Epithelial cell of proximal tubule (primary cell): ENCODE results near the gene SNX30. TPM values are rescaled to one million over a fixed set of nuclear protein-coding genes. Genes with fewer than 3 reads are reported as not detected.

Source experiments
- DNase-seq: peaks from one replicate; pipeline ENCODE4 v3.0.0-alpha.2; 2011; ENCODE audit warnings: low read depth
- H3K4me3 ChIP-seq: 2 replicates; pipeline ENCODE4 v1.5.1; 2011; ENCODE audit warnings: low read depth, mild to moderate bottlenecking, low read length
- total RNA-seq: library from RNA; depleted of rRNA; stranded (reverse); fragments of >200 nt; gene quantifications from 2 replicates; pipeline ENCODE4 v1.2.3, GENCODE V29; 2015
- TF ChIP-seq, protein P1 (sequence below): conservative IDR thresholded peaks from 2 replicates; pipeline ENCODE4 v1.5.1; 2012; ENCODE audit warnings: low read depth, mild to moderate bottlenecking, low read length

Gene SNX30
- total RNA-seq, 1 donor from 2014 or later = 6.9 TPM

DNA sequence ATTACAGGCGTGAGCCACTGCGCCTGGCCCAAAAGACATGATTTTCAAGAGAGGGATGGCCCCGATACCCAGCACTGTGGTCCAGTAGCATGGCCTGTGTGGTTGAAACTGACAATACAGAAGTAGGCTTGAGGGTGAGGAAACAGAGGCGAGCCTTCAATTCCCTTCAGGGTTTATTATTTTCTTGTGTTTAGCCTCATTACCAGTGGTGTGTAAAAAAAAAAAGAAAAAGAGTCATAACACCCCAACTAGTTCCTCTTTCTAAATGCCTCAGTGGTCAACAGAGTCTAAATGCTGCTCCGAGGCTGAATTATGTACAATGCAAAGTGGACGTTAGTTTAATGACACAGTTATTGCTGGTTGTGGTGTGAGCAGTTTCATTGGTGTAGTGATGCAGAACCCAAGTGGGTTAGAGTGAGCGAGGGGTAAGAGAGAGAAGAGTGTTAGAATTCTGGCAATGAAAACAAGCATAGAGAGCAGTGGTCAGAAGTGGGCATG is 58.8 kb downstream of the SNX30 start:
- DNase-seq = no peak

DNA sequence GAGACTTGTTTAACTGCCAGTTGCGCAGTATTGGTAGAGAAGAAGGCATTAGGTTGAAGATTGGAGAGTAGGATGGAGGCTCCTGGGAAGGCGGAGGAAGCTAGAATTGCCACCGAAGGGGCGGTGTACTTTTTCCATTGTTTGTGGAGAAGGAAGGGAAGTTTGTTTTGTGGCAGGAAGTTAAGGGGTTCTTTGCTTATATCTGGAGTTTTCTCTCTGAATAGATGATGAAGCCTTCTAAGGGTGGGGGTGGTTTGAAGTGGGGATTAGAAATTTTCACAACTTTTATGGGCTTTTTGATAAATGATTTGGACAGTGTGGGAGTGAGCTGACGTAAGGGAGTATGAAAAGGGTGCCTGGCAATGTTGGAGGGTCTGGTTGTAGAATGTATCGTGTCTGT is 59.3 kb downstream of the SNX30 start:
- no peak overlapping the region for H3K4me3 ChIP-seq
- TF ChIP-seq, protein P1, sequence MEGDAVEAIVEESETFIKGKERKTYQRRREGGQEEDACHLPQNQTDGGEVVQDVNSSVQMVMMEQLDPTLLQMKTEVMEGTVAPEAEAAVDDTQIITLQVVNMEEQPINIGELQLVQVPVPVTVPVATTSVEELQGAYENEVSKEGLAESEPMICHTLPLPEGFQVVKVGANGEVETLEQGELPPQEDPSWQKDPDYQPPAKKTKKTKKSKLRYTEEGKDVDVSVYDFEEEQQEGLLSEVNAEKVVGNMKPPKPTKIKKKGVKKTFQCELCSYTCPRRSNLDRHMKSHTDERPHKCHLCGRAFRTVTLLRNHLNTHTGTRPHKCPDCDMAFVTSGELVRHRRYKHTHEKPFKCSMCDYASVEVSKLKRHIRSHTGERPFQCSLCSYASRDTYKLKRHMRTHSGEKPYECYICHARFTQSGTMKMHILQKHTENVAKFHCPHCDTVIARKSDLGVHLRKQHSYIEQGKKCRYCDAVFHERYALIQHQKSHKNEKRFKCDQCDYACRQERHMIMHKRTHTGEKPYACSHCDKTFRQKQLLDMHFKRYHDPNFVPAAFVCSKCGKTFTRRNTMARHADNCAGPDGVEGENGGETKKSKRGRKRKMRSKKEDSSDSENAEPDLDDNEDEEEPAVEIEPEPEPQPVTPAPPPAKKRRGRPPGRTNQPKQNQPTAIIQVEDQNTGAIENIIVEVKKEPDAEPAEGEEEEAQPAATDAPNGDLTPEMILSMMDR = no peak
- DNase-seq = no peak

More for the DNA sequence above, 58.8 kb downstream of the SNX30 start:
- no peak overlapping the region for H3K4me3 ChIP-seq
- TF ChIP-seq, protein P1 = no peak

DNA sequence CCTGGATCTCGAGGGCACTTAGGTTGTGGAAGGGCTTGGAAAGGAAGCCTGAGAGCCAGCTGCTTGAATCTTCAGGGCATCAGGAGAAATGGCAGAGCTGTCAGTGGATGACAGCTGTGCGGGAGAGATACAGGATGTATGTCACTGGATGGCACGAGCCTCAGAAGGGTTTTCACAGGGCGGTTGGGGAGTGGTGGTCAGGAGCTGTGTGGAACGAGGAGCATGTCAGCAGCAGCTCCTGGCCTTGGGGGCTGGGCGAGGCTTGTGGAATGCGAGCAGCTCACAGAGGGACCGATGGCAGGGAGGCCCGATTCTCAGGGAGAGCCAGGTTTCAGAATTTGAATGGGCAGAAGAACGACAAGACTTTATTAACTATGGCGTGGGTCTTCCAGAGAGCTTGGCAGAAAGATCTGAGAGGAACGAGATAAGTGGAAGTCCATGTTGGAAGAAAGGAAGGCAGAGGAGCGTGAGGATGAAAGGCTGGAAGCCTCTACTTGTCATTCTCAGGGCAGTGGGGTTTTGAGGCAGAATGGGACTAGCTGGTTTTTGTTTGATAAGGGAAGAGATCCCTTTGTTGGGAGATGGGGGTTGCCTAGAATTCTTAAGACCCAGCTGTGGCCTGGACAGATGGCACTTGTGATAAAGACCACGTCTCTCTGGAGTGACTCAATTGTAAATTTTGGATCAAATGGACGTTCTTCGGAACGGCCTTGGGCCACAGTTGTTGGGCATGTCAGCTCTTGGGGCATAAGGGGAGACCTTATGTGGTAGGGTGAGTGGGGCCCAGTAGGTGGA is 60.3 kb downstream of the SNX30 start:
- H3K4me3 ChIP-seq = no peak overlapping the region
- TF ChIP-seq, protein P1 = no peak
- no peak for DNase-seq

DNA sequence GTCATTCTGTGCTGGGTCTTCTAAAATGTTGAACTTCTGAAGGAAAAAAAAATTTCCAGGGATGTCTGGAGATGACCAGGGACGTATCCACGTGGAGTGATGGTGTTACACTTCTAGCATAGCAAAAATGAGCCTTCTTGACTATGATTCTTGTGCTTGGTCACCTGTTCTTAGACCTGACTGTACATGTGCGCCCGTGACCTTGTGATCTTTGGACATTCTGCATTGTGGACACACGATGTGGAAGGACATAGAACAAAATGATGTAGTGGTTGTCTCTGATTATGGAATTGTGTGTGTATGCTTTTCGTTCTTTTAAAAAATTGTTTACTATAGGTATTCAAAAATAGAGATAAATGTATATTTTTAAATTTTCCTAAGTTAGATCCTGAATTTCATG is 61.0 kb downstream of the SNX30 start:
- TF ChIP-seq, protein P1 = no peak
- no peak for DNase-seq
- no peak overlapping the region for H3K4me3 ChIP-seq

DNA sequence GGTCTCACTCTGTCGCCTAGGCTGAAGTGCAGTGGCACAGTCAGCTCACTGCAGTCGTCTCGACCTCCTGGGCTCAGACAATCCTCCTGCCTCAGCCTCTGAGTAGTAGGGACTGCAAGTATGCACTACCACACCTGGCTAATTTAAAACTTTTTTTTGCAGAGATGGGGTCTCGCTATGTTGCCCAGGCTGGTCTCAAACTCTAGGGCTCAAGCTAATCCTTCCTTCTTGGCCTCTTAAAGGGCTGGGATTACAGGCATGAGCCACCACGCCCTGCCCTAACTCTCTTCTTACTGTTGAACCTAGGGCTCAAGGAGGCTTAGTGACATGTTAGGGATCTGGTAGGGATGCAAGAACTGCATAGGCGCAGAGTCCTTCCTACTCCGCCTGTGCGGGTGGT is 65.3 kb downstream of the SNX30 start:
- no peak for DNase-seq
- H3K4me3 ChIP-seq = no peak overlapping the region
- TF ChIP-seq, protein P1 = no peak

DNA sequence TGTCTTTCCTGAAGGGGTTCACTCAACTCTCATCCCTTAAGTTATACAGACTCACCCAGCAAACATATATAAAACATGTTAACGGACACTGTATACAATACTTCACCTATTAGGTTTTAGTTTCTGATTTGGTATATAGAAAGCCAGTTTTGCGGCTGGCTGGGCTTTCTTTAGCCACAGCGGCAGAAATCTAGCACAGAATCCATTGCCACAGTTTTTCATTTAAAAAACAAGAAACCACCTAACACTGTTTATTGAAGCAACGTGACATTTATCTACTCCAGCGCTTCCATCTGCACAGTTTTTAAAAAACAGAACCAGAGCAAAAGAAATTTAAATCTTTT is 67.3 kb downstream of the SNX30 start:
- H3K4me3 ChIP-seq = peak overlapping the region; percentile 9
- TF ChIP-seq, protein P1 = no peak
- DNase-seq = no peak
